Stimulated activated CD8-positive, alpha-beta memory T cell treated with anti-CD3 and anti-CD28 coated beads, Interleukin-7, amount 100 ng/mL, for 1 hour (primary cell): Measurements from ENCODE around the gene AOX1.
"Not testable (repeated sequence)": the region's sequence is repeated elsewhere in the genome, so short reads cannot be mapped to it uniquely, and the experiment has no call there.

ENCODE experiments used
- DNase-seq, 2 donors: peaks; one replicate each; pipeline ENCODE4 v3.0.0-alpha.2; 2020; ENCODE audit warnings: low read depth in 2 of 2

The AOX1 gene

DNA sequence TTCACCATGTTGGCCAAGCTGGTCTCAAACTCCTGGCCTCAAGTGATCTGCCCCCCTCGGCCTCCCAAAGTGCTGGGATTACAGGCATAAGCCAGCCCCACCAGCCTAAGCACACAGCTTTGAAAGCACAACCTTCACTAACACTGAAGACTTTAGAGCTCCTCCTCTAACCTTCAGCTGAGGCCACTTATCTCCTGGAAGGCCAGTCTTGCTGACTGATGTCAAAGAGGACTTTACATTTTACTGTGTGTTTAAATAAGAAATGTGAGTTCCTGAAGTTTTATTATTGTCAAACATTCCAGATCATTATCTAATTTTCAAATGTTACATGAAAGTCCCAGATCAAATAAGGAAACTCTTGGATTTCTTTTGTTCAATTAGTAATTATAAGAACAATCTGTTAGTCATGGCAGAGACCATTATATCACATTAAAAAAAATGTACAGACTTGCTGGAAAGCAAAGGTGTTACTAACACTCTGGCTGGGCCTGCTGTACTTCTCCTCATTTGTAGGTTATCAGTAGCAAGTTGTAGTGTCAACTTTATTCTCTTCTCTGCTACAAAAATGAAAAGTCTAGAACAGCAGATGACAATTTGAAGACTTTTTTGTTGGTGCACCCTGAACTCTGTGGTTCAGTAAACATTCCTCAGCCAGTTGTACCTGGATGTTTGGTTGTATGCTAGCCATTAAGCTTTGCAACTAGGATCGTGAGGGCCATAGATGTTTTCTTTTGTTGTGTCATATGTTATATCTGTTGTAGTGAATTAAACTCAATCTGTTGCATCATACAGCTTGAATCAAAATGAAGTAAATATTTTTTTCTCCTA, 80.0 kb downstream of the AOX1 start:
- DNase-seq: no peak

DNA sequence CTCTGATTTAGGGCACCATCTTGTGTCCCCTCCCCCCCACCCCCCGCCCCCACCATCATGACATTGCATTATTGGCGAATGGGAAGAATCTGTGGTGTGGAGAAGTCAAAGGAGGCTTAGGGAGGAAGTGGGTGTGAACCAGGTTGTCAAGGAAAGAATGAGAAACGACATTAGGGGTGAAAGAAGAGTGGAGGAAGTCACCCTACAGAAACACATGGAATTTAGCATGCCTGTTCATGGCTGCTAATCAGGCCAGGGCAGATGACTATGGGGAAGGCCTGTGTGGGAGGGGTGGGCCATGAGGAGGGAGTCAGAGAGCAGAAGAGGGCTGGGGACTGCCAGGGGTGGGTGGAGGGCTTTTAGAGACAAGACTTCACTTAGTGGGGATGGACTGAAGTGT, 81.6 kb downstream of the AOX1 start:
- no peak for DNase-seq

DNA sequence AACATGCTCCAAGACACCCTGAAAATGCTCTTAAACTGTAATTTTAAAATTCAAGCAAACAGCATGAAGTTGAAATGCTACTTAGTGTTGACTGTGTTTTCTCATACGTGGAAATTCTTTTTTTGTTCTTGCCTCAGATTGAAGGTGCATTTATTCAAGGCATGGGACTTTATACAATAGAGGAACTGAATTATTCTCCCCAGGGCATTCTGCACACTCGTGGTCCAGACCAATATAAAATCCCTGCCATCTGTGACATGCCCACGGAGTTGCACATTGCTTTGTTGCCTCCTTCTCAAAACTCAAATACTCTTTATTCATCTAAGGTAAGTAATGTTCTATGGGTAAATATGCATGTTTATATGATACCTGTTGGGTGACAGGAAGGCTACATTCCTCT, 82.7 kb downstream of the AOX1 start:
- DNase-seq: no peak

DNA sequence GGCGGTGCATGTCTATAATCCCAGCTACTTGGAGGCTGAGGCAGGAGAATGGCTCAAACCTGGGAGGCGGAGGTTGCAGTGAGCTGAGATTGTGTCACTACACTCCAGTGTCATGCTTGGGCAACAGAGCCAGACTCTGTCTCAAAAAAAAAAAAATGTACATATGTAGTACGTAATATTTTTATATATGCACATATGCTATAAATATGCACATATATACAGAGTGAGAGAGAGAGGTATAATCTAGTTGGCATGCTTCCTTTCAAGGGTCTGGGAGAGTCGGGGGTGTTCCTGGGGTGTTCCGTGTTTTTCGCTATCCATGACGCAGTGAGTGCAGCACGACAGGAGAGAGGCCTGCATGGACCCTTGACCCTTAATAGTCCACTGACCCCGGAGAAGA, 83.5 kb downstream of the AOX1 start:
- DNase-seq: no peak

DNA sequence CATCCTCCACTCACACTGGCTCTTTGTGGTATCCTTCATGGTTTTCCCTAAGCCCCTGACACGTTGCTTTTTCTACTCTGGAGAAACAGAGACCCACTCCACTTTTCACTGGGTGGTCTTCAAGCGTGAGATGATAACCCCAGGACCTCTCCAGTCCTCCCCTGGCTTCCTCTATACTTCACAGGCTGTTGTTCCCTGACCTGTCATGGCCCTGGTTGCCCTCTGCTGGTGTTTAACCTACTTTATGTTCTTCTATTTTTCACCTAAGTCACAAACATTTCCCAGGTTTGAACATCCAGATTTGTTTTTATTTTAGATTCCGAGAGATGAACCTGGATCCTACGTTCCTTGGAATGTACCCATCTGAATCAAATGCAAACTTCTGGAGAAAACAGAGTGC, 84.5 kb downstream of the AOX1 start:
- DNase-seq: no peak

DNA sequence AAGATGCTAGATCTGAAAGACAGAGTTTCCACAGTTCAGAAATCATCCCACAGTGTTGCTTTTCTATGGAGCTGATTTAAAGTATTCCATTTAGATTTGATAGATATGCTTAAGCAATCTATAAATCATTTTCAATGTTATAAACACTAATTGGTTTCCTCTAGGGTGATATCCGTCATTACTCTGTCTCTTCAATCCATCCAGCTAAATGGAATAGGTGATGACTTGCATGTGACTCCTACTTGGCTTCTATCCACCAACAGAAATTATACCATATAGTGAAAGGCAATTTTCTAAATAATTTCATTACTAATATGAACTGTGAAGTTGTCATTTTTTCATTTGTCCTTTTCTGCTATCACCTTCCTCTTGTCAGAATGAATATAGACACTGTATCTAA, 84.9 kb downstream of the AOX1 start:
- no peak for DNase-seq

DNA sequence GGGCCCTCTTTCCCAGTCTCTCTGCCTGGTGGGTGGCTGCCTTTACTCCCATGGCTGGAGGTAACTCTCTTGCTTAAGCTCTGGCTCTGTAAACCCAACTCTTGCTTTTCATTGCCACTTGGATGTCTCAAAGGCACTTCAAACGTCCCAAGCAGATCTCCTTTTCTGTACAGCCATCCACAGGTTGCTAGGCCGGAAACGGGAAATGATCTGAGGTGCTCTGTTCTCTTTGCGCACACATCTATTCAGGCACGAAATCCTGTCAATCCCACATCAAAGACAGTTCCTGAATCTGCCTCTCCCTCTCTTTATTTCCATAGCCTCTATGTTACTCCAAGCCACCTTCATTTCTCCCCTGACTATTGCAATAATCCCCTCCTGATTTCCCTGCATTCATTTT, 87.4 kb downstream of the AOX1 start:
- no peak for DNase-seq

DNA sequence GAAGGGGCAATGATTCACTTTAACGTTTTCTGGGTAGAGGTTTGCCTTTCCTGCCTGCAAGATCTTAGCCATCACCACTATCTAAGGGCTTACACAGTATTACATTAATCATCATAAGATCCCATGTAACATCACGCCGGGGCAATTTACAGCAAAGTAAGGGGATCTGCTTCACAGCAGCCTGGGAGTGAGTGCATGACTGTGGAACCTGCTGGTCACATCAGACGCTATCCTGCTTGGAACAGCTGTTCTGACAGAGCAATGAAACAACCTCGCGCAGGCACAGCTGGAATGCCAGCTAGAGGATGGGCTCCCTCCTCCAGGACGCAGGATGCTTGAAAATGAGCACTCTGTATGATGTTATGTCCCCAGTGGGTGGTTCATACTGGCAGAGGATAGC, 89.0 kb downstream of the AOX1 start:
- no peak for DNase-seq

DNA sequence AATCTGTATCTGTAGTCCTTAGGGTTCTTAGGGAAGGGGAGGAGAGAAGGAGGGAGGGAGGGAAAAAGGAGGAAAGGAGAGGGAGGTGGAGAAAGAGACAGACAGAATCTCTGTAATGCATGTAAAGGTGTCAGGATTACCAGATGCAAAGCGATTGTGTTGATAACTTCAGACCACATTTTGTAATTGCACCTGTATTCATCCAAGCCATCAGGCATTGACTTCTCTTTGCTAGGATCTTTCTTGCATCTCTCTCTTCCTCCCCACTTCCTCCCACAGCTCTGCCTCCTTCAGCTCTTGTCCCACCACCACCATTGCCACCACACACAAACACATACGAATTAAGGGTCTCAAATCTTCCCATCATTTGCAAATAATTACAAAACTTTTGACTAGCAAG, 91.4 kb downstream of the AOX1 start:
- DNase-seq: no peak

DNA sequence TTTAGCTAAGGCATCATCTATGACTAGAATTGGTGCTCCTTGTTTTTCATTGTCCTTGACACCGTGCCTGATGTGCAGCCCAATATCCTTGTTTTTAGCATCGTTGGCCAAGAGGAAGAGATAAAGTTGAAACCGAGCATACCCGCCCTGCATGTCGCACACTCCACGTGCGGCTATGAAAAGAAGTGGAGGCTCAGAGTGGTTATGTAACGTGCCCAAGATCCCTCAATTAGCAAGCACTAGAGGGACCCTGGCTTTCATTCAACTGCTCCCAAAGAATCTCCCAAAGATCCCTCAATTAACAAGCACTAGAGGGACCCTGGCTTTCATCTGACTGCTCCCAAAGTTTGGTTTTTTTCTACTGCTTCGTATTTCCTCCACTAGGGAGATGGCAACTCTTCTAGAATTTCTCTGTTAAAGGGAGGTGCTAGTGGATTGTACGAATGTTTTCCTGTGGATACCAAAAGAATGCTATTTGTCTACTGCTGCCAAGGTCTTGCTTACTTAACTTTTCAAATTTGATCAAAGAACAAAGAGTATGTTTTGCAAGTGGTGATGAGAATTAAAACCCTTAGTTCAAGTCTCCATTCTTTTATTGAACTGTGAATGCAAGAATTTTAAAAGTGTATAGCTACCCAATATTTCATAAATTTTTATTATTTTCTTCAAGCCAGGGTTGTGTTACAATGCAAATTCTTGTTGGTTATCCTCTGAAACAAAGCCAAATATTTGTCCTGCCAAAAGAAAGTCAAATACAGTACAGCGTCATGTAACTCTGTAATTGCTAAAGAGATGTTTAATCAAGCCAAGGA, 92.1 kb downstream of the AOX1 start:
- no peak for DNase-seq

DNA sequence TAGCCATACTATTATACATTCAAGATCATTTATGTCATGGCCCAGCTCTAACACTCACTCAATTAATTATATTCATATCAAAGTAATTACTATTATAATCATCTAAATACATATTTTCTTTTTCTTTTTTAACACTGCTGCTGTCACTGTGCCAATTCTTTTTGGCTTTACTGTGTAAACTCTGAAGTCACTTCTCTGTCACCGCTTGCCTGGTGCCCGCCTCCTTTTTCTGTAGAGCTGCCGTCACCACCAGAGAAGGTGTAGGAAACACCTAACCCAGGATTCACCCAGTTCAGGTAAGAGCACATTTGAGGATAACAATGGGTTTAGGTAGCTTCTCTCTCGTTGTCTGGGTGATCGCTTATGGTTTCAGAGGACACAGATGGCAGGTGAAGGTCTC, 93.3 kb downstream of the AOX1 start:
- no peak for DNase-seq

DNA sequence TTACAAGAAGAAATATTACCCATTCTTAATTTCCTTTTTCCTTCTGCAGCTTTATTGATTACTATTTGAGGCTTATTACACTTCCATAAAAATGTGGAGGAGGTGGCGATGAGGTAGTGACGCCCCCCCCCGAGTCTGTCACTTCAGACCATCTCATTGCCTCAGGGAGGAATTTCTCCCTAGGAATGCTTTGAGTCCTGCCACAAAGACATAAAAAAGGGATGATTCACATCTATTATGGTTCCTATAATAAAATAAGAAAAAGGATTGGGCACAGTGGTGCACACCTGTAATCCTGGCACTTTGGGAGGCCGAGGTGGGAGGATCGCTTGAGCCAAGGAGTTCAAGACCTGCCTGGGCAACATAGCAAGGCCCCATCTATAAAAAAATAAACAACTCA, 93.7 kb downstream of the AOX1 start:
- DNase-seq: no peak

DNA sequence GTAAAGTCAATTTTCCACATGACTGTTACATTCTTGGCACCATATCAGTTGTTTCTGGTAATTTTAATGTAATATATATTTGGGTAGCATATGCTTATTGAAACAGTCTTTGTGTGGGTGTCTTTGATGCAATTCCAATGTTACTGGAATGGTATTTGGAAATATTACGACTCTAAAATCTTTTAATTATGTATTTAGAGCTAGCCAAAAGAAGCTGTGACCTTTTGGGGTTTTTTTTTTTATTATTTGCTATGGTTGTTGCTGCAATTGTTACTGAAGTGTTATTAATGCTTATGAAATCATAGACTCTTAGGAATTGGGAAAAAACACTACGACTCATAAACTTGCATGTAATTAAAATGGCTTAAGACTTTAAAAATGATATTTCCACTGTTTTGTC, 95.9 kb downstream of the AOX1 start:
- DNase-seq: no peak

DNA sequence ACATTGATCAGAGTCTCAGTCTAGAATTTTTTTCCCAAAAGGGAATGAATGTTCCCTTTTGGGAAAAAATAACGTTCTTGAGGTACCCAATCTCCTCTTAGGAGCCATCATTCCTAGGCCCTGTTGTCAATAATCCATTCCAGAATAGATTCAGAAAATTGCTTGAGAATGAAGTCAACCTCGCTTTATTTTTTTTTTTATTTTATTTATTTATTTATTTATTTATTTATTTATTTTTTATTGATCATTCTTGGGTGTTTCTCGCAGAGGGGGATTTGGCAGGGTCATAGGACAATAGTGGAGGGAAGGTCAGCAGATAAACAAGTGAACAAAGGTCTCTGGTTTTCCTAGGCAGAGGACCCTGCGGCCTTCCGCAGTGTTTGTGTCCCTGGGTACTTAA, 96.6 kb downstream of the AOX1 start:
- not testable (repeated sequence) for DNase-seq

DNA sequence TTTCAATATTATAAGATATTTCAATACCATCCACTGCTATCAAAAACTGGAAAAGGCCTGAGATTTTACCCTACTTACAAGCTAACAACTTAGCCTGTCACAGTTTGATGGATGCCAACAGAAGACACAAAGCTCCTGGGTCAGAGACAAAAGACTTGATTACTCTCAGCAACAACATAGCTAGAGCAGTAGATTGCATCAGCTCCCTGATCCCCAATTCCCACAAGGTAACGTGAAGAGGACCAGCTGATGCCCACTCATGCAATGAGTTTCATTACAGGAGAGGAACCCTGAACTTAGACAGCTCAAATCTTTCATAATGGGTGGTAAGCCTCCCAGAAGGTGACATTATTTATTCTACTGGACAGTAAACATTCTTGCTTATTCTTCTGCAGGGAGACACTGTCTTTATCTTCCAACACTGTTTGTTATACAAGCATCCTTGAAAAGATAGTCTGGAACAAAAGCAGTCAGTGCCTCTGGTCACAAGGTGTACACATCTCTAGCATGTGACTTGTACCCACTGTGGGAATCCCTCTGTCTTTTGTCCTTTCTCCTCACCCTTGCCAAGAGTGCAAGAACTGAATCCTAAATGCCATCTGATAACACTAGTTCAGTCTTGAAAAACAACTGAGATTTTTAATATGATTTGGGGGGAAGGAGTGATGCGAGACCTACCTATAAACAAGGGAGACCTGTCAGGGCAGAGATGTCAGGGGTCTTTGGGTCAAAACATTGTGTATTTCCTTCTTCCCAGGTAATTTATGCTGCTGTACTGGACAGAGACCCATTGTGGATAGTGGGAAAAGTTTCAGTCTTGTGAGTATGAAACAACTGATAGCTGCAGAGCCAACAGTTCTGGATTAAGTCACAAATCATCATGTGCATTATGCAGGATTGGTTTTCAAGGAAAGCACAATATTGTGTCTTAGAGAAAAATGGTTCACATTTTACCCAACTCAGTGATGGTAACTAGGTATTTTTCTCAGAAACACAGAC, 102.4 kb downstream of the AOX1 start:
- no peak for DNase-seq

DNA sequence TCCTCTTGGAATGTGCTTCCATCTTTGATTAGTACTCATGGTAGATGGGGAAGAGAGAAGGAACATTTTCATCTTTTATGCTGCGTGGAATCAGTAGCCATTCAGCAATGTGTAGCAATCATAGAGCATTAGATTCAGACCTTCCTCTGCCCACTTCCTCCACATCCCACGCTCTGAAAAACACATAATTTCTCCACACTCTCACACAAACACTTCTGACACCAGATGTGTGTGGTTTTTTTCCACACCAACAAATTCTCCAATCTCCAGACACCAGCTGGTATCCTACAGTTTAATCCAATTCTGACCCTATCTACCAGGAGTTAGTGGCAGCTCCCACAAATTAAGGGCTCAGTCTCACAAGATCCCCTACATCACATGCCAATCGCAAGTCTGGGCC, 103.3 kb downstream of the AOX1 start:
- DNase-seq: no peak

DNA sequence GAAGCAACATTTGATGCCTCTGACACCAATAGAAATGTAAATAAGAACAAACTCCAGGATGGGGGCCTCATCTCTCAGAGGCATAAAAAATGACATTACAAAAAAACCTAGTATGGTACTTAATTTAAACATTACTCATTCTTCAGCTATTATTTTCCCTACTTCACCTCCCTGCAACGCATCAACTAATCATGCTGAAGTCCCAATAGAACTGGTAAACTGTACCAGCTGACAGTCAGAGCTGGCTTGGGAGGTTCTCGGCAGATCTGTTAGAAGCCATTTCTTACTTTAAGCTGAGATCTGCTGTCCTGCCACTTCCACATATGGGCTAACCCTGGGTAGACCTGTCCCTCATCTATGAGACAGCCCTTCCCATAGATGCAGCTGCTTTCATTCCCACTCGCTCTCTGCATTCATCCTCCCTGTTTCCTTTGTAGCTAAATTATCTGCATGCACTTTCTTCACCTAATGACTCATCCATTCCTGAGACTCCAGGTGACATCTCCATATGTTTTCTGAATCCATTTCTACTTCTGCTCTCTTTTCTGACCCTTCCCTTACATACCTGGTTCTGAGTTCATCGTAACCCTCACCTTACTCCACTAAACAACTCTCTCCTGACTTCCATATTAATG, 108.1 kb downstream of the AOX1 start:
- no peak for DNase-seq

DNA sequence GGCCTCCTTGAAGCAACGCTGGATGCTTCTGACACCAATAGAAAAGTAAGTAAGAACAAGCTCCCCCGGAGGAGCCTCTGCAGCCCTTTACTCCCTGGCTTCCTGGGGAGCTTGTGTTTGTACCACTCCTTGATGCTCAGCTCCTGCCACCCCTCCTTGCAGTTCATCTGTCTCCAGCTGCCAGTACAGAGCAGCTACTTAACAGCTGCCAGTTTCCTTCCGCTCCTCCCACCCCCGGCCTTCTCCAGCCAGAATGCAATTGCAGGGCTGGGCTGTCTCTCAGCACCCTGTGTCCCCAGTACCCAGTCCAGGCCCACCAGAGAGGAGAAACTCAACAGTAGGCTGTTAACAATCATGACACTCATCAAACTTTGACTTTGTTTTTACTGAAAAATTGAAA, 109.4 kb downstream of the AOX1 start:
- no peak for DNase-seq

DNA sequence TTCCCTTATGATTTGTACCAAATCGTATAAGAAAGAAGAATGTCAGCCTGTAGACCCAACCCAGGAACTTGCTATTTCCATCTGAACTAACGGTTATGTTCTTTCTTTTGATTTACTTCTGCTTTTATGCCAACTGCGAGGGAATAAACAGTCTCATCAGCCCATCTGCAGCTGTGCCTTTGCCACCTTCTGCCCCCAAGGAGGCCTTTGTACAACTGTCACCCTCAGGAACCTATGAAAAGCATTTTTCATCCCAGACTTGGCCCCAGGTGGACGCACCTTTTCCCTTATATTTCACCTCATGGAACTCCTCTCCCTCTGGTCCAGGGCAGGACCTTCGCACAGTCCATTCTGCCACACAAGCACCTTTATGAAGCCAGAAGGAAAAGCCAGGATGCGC, 109.8 kb downstream of the AOX1 start:
- no peak for DNase-seq

DNA sequence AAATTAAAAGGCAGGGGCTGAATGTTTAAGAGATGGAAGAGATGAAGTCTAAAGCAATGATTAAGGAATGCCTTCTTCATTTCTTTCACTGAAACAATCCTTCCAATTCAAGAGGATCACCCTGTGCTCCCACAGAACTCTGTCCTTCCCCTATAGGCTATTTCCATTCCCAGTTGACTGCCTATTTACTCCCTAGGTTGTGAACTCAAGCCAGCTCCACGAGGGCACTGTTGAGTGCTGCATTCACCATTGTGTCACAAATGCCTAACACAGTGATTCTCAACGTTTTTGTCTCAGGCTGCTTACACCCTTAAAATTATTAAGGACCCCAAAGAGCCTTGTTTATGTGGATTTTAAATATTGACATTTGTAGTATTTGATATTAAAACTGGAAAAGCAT, 112.4 kb downstream of the AOX1 start:
- DNase-seq: no peak

DNA sequence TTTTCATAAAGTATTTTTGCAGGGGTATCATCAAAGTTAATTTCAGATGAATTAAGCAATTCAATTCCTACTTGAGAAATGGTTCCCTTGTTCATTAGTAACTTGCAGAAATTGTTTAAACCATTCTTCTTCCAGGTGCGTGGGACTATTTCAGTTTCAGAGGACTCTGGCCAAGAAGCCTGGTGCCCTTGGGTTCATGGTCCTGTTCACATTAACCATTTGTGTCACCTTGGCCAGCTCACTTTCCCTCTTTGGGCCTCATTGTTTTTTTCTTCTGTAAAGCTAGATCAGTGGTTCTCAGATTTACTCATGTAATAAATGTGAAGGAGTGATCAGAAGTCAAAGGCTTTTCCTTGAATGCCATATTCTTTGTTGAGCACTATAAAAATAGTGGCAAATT, 113.5 kb downstream of the AOX1 start:
- no peak for DNase-seq

DNA sequence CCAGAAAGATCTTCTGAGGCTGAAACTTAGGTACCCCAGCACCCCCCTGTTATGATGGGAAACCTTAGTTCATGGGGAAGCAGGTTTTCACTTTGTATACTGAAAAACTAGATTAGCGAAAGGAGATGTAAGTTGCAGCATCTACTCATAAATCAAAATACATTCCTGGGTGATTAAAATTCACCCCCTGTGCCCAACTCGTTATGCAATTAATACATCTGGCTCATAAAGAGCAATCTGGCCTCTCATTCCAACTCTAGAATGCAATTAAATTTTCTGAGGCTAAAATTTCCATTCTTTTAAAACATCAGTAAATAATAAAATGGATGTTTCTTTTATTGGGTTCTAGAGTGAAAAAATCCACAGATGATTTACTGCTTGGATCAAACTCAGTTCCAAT, 115.0 kb downstream of the AOX1 start:
- no peak for DNase-seq
